Right cardiac atrium (tissue), 5 donors: ENCODE data around the gene DIMT1. TPM values are rescaled to one million over a fixed set of nuclear protein-coding genes. Genes with fewer than 3 reads are reported as not detected.

Experiments used
- ATAC-seq, 2 donors: fragments of 200-7000 bp; cut with Tn5 transposase; one replicate each; pipeline versions ENCODE4 v1.8.0 to v1.9.1; 2020; ENCODE audit warnings: moderate library complexity in 2 of 2, mild to moderate bottlenecking in 1 of 2
- DNase-seq, 3 donors: peaks; one replicate each; pipeline ENCODE4 v3.0.0-alpha.2; 2020
- H3K27ac ChIP-seq: one replicate; pipeline ENCODE4 v1.5.1; 2013; ENCODE audit warnings: mild to moderate bottlenecking, low read length, control low read depth, moderate library complexity
- H3K27me3 ChIP-seq: one replicate; pipeline ENCODE4 v1.6.1; 2013; ENCODE audit not compliant: control insufficient read depth, insufficient read depth
- H3K4me1 ChIP-seq: one replicate; pipeline ENCODE4 v1.6.1; 2013; ENCODE audit warnings: low read length; ENCODE audit not compliant: control insufficient read depth, insufficient read depth
- H3K4me3 ChIP-seq: one replicate; pipeline ENCODE4 v1.5.1; 2013; ENCODE audit warnings: low read length, control low read depth
- H3K9me3 ChIP-seq: one replicate; pipeline ENCODE4 v1.6.1; 2013; ENCODE audit warnings: low read length; ENCODE audit not compliant: control insufficient read depth
- WGBS: extraction: QIAGEN DNeasy Blood & Tissue Kit; methylation state at CpG from one replicate; pipeline ENCODE4 v1.1.7; 2013; 5-methylcytosine and 5-hydroxymethylcytosine counted together
- intact Hi-C, 4 donors: fragments of 100-400 bp; cut with DNase I; formaldehyde crosslinking; loops; one replicate each; pipeline versions ENCODE4 v1.11.0 to v1.14.0; 2022 to 2023
- long read RNA-seq, 4 donors: library from polyadenylated mRNA; unstranded; transcript quantifications; one replicate each; pipeline ENCODE4 v2.0.0, GENCODE V29; 2020 to 2021
- polyA plus RNA-seq: library from polyadenylated mRNA; stranded (reverse); fragments of 200-250 nt; gene quantifications from one replicate; pipeline ENCODE4 v1.2.3, GENCODE V29; 2013
- total RNA-seq, 4 donors: library from RNA; stranded (reverse); fragmentation: NEBNext Ultra II Directional; extraction: Animal tissue kit (Norgen Biotek cat#: 25700); gene quantifications; one replicate each; pipeline ENCODE4 v1.2.1, GENCODE V29; 2021
- donor health status: healthy with polysubstance abuse.
- donor health status: DM: no; HTN: yes; CAD: no.
- donor health status: DM: no; HTN: no; CAD: no.
- donor health status: DM: no; HTN: yes; CAD: no; lungs with severe emphysema.
- donor health status: DM: yes; HTN: yes; CAD: no.

The DIMT1 gene
- 10 to 100 TPM; 16.9 to 25.1 (median 20.0) TPM for total RNA-seq
- polyA plus RNA-seq = 12.7 TPM
- long read RNA-seq, donor 1, transcript DIMT1-201 (12 exons, 2,859 nt) = major isoform, 33 of 40 reads
- long read RNA-seq, donor 1, partial matches to known transcripts = 1 of 40 reads
- long read RNA-seq, donor 1, other reads (novel, unspliced or antisense) = 6 of 40 reads
- long read RNA-seq, donor 2, transcript DIMT1-201 (12 exons, 2,859 nt) = major isoform, 15 of 19 reads
- long read RNA-seq, donor 2, partial matches to known transcripts = 0 of 19 reads
- long read RNA-seq, donor 2, other reads (novel, unspliced or antisense) = 4 of 19 reads
- long read RNA-seq, donor 3, transcript DIMT1-201 (12 exons, 2,859 nt) = major isoform, 174 of 194 reads
- long read RNA-seq, donor 3, partial matches to known transcripts = 3 of 194 reads
- long read RNA-seq, donor 3, other reads (novel, unspliced or antisense) = 14 of 194 reads
- long read RNA-seq, donor 4, transcript DIMT1-201 (12 exons, 2,859 nt) = major isoform, 14 of 16 reads
- long read RNA-seq, donor 4, partial matches to known transcripts = 0 of 16 reads
- long read RNA-seq, donor 4, other reads (novel, unspliced or antisense) = 1 of 16 reads

DNA sequence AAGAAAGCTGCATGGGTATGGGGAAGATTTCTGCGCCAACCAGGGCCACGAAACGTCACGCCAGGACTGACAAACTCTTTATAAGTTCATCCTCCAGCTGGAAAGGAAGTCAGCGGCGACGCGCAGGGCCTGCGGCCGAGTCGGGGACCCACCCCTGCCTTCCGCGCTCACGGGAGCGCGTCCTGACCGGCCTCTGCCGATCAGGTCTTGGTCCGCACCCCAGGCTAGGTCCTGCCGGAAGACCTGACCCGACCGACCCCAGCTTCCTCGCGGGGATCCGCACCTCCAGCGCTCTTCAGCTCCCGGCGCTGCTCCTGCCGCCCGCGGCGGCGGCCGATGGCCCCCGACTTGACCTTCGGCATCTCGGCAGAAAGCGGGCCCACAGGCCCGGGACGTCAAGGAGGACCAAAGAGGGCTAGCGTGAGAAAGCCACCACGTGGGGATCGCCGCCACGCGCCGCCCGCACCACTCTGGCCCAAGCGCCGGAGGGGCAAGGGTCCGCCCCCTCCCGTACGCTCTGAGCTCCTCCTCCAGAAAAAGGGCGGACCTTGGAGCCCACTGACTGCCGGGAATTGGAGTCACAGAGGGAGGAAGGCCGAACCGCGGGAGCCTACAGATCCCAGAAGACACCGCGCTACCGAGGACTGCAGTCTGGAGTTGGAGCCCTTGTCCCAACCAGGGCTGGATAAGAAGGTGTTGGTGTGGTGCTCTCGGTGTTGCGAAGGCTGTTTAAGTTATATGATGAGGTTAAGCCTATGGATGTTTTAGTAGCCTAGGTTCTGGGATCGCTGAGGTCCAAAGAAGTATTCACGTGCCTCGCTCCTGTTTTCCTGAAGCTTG is at the start of gene DIMT1:
Gene DIMT1 (minus strand): TSS at position 495 of the 840 bp plus-strand sequence. CDS start 133 bp downstream, at position 362.
- Histone ChIP-seq H3K27me3 (no peaks in the 10 kb centered on the region), H3K4me1 (no peaks in the 10 kb centered on the region), H3K27ac (peak within 1 kb of the TSS; percentile 98), H3K4me3 (peak within 1 kb of the TSS; percentile 78), H3K9me3 (no peaks in the 10 kb centered on the region)
- ATAC-seq (peak; percentile 100), DNase-seq (peak; percentile 96 to 98 (median 96))
- intact Hi-C loops = no loop called here
- under 1% methylated on average over 66 of the region's 66 CpGs for WGBS

DNA sequence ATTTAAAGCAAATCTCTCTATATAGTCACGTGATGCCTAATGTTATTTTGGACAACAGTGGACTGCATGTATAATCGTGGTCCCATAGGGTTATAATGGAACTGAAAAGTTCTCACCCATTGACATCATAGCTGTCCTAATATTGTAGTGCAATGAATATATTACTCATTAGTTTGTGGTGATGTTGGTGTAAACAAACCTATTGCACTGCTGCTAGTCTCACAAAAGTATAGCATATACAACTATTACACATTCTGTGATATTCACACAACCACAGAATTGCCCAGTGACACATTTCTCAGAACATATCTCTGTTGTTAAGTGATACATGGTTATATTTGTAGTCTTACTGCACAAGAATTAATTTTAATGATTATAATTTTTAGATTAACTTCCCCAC is 46.6 kb upstream of the DIMT1 start:
- 81% methylated on average over 2 of the region's 2 CpGs for WGBS
- no peak overlapping the region for H3K27ac ChIP-seq
- no peaks in the 10 kb centered on the region for H3K27me3 ChIP-seq
- DNase-seq (no peak), ATAC-seq (no peak)
- intact Hi-C loops = no loop called here
- no peak overlapping the region for H3K4me3 ChIP-seq
- no peaks in the 10 kb centered on the region for H3K4me1 ChIP-seq
- H3K9me3 ChIP-seq = no peaks in the 10 kb centered on the region

DNA sequence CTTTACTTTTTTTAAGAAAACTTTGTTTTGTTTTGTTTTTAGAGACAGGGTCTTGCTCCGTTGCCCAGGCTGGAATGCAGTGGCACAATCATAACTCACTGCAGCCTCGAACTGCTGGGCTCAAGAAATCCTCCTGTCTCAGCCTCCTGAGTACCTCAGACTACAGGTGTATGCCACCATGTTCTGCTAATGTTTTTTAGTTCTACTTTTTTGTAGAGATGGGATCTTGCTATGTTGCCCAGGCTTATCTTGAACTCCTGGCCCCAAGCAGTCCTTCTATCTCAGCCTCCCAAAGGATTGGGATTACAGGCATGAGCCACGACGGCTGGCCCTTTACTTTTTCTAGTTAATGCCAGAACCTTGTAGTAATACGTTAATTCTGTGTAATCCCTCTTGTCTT is 44.8 kb upstream of the DIMT1 start:
- intact Hi-C loops = no loop called here
- no peak for ATAC-seq
- 88% methylated on average over 5 of the region's 5 CpGs for WGBS

DNA sequence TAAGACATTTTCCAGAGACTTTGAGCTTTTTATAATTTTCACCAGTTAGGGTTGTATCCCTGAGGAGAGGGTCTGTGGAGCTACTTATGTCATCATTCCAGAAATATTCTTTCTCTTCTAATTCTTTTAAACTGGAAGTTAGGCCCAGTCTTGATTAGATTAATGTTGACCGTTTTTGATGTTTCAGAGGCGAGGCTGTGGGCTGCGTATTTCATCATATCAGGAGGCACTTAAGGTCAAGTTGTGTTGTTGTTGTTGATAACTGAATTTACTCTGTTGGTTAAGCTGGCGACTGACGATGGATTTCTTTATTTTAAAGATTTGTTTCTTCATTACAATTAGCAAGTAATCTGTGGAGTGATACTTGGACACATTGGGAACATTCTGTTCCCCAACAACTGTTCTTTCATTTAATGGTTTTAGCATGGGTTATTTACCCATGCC is 28.9 kb upstream of the DIMT1 start:
- DNase-seq (no peak), ATAC-seq (peak; percentile 79 to 81)
- Histone ChIP-seq H3K4me1 (peaks cover 9% of the 10 kb centered on the region), H3K27ac (peak overlapping the region; percentile 48), H3K9me3 (no peaks in the 10 kb centered on the region), H3K27me3 (no peaks in the 10 kb centered on the region), H3K4me3 (no peak overlapping the region)
- 21% methylated on average over 5 of the region's 5 CpGs for WGBS
- intact Hi-C loops = no loop called here

More for the DNA sequence above, 44.8 kb upstream of the DIMT1 start:
- Histone ChIP-seq H3K4me3 (no peak overlapping the region), H3K27ac (no peak overlapping the region), H3K4me1 (no peaks in the 10 kb centered on the region), H3K9me3 (no peaks in the 10 kb centered on the region), H3K27me3 (no peaks in the 10 kb centered on the region)
- no peak for DNase-seq

DNA sequence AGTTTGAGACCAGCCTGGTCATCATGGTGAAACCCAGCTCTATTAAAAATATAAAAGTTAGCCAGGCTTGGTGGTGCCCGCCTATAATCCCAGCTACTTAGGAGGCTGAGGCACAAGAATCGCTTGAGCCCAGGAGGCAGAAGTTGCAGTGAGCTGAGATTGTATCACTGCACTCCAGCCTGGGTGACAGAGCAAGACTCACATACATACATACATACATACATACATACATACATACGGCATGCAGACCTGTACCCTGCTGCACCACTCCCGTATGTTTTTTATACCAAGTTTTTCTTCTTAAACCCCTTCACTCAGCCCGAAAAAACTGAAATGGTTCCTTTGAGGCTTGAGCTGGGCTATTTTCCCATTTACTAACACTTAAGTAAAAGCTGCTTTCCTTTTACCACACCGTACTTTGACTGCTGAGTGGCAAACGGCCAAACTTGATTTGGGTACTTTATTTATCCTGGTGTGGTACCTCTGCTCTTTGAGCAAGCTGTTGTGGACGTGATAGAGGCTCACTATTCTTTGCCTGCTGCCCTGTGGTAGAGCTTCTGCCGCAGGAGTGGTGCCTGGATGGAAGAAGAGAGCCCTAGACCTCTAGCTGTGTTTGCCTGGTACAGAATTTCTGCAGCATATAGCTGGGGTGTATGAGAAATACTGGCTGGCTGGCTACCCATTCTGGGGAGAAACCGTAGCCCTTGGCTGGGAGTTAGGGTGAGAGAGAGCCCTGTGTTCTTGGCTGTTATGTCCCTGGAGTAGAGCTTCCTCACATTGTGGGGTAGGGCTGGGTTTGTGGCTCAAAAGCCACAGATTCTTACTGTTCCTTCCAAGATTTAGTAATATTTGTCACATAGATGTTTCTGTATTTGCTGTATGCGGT is 28.3 kb upstream of the DIMT1 start:
- intact Hi-C loops = no loop called here
- H3K27ac ChIP-seq = peak overlapping the region; percentile 86
- H3K27me3 ChIP-seq = no peaks in the 10 kb centered on the region
- H3K4me3 ChIP-seq = peak overlapping the region; percentile 1
- H3K9me3 ChIP-seq = no peaks in the 10 kb centered on the region
- 47% methylated on average over 11 of the region's 11 CpGs for WGBS
- peak in 2 of 3 donors; percentile 21 to 62 for DNase-seq
- ATAC-seq = peak; percentile 82 to 91
- peaks cover 9% of the 10 kb centered on the region for H3K4me1 ChIP-seq

DNA sequence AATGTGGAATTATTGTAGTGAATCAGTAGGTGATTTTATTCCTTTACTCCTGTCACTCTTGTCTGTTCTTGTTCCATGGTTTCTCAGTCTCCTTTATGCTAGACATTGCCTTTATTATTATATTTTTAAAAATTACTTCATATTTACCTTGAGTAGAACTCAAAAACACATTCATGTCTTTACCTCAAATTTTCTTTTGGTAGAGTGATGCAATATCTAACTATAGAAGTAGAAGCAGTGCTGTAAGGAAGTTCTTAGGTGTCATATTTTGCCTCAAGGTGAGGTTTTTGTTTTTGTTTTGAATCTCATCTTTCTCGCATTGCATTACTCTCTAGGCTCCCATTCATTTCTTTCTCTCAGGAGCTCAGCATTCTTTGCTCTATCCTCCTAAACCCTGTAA is 21.1 kb upstream of the DIMT1 start:
- Histone ChIP-seq H3K27ac (no peak overlapping the region), H3K4me1 (no peaks in the 10 kb centered on the region), H3K4me3 (no peak overlapping the region), H3K27me3 (no peaks in the 10 kb centered on the region), H3K9me3 (no peaks in the 10 kb centered on the region)
- ATAC-seq = no peak
- intact Hi-C loops = no loop called here
- 98% methylated on average over 1 of the region's 1 CpG for WGBS
- DNase-seq = no peak

DNA sequence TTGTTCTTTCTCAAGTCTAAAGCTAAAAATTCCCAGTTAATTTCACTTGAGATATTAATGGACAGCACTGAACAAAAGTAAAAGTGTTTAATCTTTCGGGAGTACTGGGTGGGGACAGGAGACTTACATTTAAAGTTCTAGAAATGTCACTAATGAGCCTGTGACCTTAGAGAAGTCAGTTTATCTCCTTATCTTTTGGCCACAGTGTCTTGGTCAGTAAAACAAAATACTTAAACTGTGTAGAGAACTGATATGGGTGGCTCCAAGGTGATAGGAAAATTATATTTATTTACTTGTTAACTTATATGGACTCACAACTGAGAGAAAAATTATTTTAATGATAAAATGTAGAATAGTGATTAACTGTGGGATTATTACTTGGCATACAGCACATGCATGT is 17.7 kb upstream of the DIMT1 start:
- no peaks in the 10 kb centered on the region for H3K4me1 ChIP-seq
- no peak for ATAC-seq
- WGBS = 59% methylated on average over 1 of the region's 1 CpG
- H3K27ac ChIP-seq = no peak overlapping the region
- H3K27me3 ChIP-seq = no peaks in the 10 kb centered on the region
- H3K4me3 ChIP-seq = no peak overlapping the region
- intact Hi-C loops = no loop called here
- DNase-seq = no peak
- H3K9me3 ChIP-seq = no peaks in the 10 kb centered on the region

DNA sequence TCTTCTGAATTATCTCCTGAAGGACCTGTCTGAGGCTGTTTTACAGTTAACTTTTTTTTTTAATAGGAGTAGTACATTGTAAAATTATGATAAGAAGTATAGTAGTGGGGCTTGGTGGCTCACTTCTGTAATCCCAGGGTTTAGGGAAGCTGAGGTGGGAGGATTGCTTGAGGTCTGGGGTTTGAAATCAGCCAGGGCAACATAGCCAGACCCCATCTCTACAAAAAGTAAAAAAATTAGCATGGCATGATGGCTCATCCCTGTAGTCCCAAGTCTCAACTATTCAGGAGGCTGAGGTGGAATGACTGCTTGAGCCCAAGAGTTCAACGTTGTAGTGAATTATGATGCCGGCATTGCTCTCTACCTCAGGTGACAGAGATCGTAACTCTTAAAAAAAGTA is 15.9 kb upstream of the DIMT1 start:
- 97% methylated on average over 3 of the region's 3 CpGs for WGBS
- no peak for DNase-seq
- intact Hi-C loops = no loop called here
- no peak for ATAC-seq
- H3K4me3 ChIP-seq = no peak overlapping the region
- H3K27ac ChIP-seq = no peak overlapping the region
- no peaks in the 10 kb centered on the region for H3K27me3 ChIP-seq
- H3K4me1 ChIP-seq = no peaks in the 10 kb centered on the region
- no peaks in the 10 kb centered on the region for H3K9me3 ChIP-seq

DNA sequence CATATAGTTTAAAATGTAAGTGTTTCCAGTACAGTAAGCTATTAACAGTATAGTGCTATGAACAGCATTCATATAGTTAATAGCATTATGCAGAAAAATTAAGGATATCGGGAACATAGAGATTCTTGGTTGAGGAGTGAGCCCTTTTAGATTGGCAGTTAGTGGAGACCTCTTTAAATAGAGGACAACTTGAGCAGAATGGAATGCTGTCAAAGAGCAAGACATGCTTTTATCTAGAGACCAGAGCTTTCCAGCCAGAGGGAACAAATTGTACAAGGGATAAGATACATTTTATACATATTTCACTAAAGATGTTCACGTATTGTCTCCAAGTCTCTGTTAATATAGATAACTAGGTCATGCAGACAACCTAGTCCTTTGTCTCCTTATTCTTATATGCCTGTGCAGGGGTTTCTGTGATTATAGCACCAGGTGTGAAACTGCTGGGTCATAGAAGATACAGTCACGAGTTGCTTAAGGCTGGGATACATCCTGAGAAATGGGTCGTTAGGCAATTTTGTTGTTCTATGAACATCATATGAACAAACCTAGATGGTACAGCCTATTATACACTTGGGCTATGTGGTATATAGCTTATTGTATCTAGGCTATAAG is 14.9 kb upstream of the DIMT1 start:
- Histone ChIP-seq H3K4me3 (no peak overlapping the region), H3K27me3 (no peaks in the 10 kb centered on the region), H3K9me3 (no peaks in the 10 kb centered on the region), H3K27ac (no peak overlapping the region), H3K4me1 (no peaks in the 10 kb centered on the region)
- DNase-seq (no peak), ATAC-seq (peak in 1 of 2 donors; percentile 51)
- intact Hi-C loops = no loop called here
- 64% methylated on average over 4 of the region's 4 CpGs for WGBS

DNA sequence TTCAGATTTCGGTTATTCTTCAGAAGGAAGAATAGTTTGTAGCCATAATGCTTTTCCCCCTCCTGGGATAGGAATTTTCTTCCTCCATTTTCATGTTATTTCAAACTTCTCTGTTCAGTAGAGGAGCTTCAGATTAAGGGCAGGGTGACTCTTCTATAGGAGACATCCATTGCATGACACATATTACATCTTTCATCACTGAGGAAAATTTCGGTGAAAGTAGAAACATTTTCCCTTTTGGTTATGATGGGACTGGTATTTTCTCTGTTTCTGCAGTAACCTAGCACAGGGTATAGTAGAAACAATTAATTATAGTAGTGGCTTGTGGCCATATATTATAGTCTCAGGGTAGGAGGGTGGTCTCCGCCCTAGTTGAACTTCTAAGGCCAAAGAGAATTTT is 10.0 kb upstream of the DIMT1 start:
- DNase-seq = no peak
- Histone ChIP-seq H3K9me3 (no peaks in the 10 kb centered on the region), H3K4me3 (peak overlapping the region; percentile 74), H3K27me3 (no peaks in the 10 kb centered on the region), H3K4me1 (no peaks in the 10 kb centered on the region), H3K27ac (no peak overlapping the region)
- ATAC-seq = no peak
- intact Hi-C loops = no loop called here
- 60% methylated on average over 3 of the region's 3 CpGs for WGBS
